HuH-7.5 (cell line): ENCODE data around the gene TNXB.
"Not testable (repeated sequence)": the region's sequence is repeated elsewhere in the genome, so short reads cannot be mapped to it uniquely, and the experiment has no call there.

Experiments
- DNase-seq: peaks from one replicate; pipeline ENCODE4 v3.0.0; 2011; ENCODE audit warnings: low spot score

Gene TNXB

DNA sequence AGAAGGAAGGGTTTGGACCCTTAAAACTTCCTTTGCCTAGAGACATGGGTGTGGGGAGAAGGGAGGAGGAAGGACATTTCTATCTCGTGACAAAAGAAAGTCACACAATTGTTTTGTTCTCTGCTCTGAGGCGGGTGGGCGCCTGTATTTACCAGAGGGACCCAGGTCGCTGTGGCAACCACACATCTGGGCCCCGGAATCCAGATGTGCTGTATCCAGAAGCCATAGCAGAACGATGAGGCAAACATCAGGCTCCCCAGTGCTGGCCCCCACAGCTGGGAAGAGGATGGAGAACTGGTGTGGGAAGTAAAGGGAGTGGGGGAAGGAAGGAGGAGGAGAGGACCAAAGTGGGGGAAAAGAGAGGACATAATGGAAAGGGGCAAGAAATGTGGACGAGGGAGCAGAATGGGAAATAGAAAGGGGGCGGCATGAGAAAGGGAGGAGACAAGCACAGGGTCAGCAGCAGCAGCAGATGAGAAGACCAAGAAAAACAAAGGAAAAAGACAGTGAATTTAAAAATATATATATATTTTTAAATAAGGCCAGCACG is 3.4 kb upstream of the TNXB start:
- DNase-seq = no peak

- no peak for DNase-seq
These were observed 2.4 kb upstream of the TNXB start for GRCh38 chr6:32111424-32112066.

- no peak for DNase-seq
These were observed 1.5 kb upstream of the TNXB start for GRCh38 chr6:32110632-32111031.

DNA sequence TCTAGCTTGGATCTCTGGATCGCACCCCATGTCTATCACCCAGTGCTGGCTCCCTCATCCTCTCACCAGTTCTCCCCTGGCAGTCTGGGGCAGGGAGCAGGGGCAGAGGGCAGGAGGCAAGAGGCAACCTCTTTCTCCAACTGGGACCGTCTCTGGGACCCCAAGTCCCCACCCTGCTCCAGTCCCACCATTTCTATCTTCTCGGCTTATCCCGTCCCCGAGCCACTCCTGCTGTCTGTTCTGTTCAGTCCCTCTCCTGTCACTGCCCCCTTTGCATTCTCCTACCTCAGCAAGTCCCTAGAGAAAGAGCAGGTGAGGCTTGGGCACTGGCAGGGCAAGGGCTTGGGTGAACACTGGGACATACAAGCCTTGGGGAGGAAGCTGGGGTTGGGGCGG is 625 bp upstream of the TNXB start:
- no peak for DNase-seq

DNA sequence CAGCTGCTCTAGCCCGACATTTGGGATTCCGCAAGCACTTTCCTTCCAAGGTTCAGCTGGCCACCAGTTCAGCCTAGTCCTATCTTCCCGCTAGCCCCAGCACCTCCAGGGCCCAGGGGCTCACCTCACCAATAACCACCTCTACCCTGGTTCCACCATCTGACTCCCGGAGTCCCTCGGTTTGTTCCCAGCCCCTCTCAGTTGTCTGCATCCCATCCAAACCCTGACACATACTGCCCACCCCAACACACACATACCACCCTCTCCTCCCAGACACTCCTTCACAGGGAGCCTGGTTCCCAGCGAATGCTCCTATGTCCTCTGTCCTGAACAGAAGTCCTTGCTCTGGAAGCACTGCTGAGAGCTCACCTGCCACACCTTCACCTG is 418 bp downstream of the TNXB start:
- no peak for DNase-seq

DNA sequence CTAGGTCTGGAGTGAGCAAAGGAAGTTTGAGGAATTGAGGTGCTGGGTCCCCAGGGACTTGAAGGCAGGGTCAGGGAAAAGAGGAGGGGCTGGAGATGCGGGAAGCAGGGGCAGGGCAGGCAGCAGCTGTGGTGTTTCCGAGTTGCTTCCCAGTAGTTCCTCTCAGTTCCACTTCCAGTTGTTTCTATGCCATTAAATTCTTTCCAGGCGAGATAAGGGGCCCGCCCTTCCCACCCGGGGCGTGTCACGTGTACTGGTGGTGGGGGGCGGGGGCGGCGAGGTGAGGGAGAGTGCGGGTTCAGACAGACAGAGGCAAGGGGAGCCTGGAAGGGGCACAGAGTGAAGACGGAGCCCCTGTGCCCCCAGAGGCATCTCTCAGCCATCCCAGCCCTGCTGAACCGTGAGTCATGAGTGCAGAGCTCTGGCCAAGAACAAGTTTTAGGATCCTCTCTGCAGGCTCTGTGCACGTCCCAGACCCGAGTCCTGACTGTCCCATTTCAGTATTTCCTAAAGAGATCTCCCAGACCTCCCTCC is 977 bp downstream of the TNXB start:
- no peak for DNase-seq

DNA sequence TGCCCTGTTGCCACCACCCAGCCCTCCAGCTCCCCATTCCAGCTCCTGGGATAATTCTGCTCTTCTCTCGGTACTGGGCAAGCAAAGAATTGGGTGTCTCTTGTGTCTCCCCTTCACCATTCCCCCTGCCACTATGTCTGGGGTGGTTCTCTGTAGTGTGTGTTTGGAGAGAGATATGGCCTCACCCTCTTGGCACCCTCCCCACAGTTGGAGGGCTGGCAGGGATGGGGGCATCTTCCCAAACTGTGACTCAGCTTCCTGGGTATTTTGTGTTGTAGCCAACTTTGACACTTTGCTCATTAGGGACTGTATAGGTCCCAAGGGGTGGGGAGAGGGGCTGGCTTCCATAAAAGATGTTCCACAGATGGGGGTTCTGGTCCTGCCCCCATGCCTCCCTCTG is 1.7 kb downstream of the TNXB start:
- DNase-seq = no peak

- DNase-seq = no peak
These were observed 3.7 kb downstream of the TNXB start for GRCh38 chr6:32105433-32105832.

DNA sequence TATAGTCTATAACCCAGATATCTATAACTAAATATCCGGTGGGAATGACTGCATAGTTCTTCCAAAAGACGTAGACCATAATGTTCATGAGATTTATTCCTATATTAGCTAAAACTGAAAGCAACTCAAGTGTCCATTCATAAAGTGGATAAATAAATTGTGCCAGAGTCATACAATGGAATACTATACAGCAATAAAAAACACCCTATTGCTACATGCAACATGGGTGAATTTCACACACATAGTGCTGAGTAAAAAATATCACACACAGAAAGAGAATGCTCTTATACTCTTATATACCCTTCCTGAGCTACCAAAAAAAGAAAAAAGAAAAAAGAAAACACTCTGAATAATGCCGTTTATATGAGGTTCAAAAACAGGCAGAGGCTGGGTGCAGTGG is 6.9 kb downstream of the TNXB start:
- DNase-seq = no peak

- DNase-seq = not testable (repeated sequence)
These were observed 8.9 kb downstream of the TNXB start for GRCh38 chr6:32100251-32100650.

- no peak for DNase-seq
These were observed 11.8 kb downstream of the TNXB start for GRCh38 chr6:32097364-32097763.

- no peak for DNase-seq
These were observed 12.5 kb downstream of the TNXB start for GRCh38 chr6:32096394-32097258.

- DNase-seq = no peak
These were observed 13.1 kb downstream of the TNXB start for GRCh38 chr6:32096087-32096393.

DNA sequence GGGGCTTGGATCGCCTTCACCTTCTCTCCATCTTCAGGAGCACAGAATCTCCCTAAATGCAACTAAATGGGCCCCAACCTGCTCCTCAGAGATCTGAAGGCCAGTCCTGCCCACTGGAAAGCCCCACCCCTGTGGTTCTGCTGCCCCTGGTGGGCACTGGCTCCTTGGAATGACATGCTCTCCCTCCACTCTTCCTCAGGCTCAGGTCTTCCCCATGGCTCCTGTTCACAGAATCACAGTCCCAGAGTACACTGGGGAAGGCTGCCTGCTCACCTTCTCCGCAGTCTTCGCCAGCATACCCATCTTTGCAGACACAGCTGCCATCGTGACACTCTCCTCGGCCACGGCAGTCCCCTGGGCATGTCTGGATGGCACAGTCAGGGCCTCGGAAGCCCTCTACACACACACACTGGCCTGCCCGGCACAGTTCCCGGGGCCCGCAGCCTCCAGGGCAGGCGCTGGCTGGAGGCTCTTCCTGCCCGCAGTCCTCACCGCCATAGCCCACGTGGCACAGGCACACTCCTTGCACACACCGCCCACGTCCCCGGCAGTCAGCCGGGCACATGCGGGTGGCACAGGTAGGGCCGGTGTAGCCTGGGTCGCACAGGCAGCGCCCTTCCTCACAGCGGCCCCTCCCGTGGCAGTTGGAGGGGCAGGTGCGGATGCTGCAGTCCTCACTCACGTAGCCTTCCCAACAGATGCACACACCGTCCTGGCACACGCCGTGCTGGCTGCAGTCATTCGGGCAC is 13.6 kb downstream of the TNXB start:
- DNase-seq = no peak

DNA sequence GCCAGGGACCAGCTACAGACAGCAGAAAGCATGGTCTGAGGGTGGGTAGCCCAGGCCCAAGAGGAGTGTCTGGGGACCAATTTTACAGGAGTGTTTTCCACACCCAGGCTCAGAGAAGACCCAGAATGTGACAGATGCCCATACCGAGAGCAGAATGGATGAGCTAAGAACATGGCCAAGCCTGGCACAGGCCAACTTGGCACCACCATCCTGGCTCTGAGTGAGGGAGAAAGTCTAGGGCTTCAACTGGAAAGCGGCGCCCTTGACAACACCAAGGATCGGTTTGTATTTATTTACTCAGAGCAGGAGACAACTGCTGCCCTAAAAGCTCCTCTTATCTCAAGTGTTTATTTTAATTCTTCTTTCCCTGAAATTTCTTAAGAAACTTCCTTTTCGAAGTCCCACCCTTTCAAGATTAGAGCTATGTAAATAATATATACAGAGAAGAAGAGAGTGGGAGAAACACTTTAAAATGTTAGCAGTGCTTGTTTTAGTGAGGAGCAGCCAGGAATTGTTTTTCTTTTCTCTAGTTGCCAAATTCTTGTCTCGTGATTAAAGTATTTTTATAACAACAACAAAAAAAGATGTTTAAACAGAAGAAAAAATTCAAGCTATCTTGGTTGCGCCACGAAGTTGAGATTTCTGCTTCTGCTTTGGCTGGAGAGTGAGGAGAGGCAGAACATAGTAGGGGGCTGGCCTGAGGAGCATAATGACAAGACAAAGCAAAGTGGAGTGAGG is 16.2 kb downstream of the TNXB start:
- no peak for DNase-seq

DNA sequence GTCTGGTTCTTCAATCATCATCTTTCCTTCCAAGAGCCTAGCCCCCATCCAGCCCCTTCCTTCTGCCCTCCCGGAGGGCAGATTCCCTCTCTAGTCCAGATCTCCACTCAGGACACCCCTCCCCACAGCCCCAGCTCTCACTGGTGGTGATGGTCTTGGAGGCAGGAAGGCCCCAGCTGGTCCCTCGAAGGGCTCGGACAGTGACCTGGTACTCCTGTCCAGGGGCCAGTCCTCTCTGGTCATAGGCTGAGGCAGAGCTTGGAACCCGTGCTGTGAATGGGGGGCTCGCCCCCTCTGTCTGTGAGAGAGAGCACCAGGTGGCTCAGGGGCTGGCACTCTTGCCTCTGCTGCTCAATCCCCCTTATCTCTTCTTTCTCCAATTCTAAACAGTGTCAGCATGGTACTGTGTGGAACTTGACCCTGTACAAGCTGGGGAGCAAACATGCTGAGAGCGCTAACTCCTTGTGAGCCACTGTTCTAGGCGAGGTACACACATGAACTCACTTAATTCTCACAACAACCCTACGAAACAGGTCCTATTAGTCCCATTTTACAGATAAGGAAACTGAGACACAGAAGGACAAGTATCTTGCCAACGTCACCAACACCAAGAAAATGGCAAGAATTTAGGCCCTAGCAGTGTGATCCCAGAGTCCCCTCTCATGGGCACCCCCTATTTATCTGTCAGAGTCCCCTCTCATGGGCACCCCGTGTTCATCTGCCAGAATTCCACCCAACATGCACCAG is 19.9 kb downstream of the TNXB start:
- no peak for DNase-seq

- DNase-seq = no peak
These were observed 20.6 kb downstream of the TNXB start for GRCh38 chr6:32088487-32089049.

GRCh38 chr6:32087574-32088486 is 21.3 kb downstream of the TNXB start:
- peak; percentile 78 for DNase-seq

DNA sequence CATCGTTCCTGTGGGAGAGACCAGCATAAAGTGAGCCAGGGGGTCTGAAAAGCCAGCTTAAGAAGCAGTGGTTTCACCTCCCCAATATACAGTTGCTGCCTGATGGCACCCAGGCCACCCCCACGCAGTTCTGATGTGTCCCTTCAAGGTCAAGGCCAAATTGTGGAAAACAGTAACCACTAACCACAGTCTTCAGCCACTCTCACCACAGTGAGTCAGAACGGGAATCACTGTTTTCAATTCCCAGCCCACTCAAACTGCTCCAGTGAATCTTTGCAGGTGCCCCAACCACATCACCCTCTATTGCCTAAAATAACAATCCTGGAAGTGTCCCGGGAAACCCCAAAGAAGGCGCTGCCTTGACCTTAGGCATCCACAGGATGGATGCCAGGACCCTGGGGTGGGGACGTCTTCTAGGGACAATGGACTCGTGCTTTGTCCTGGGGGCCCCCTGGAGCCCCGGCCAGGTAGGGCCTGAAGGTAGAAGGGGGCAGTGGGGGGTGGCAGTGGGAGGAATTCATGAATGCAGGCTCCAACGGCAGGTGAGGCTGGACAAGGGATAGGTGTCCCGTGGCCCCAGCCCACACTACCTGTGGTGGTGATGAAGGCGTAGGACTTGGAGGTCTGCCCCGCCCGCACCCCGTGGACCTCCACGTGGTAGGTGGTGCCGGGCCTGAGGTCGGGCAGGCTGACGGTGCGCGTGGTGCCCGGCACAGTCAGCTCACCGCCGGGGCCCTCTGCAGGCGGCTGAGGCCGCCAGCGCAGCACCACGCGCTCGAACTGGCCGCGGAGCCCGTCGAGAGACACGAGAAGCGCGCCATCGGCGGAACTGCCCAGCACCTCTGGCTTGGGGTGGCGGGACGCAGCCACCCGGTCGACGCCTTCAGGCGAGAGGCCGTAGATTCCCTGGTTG is 22.2 kb downstream of the TNXB start:
- DNase-seq = no peak
